AG10803 (cell line): ENCODE results near the gene CENPO.

ENCODE experiments used
- DNase-seq: peaks from one replicate; pipeline ENCODE4 v3.0.0; 2010; ENCODE audit warnings: low read depth
- H3K4me3 ChIP-seq: 2 replicates; pipeline ENCODE4 v1.5.1; 2011; ENCODE audit warnings: mild to moderate bottlenecking, low read length, control low read depth
- CTCF ChIP-seq: conservative IDR thresholded peaks from 2 replicates; pipeline ENCODE4 v1.5.1; 2011; ENCODE audit warnings: mild to moderate bottlenecking, low read length, control low read depth, inconsistent platforms

The CENPO gene

DNA sequence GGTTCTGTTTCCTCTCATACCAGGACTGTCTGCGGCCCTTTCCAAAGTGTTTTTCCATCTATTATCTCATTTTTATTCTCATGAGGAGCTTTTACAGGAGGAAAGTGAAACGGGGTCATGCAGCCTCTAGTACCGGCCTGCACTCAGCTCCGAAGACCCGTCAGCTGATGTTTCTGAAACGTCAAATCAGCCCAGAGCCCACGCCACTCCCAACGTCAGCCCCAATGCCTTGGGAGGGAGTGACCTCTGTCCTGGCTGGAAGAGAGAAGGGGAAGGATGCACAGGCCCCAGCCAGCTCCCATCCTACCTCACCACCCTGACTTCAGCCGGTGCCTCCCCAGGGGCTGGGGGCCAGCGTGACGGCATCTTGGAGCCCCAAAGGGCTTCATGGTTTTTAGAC lies 68.3 kb downstream of the CENPO start:
- TF ChIP-seq CTCF = no peak
- no peak overlapping the region for H3K4me3 ChIP-seq
- no peak for DNase-seq

- no peak overlapping the region for H3K4me3 ChIP-seq
- no peak for DNase-seq
- no peak for TF ChIP-seq CTCF
Measured at GRCh38 chr2:24863641-24864040, 70.4 kb downstream of the CENPO start.

GRCh38 chr2:24866946-24867345 lies 73.7 kb downstream of the CENPO start:
- no peak overlapping the region for H3K4me3 ChIP-seq
- no peak for DNase-seq
- no peak for TF ChIP-seq CTCF

- DNase-seq = no peak
- no peak for TF ChIP-seq CTCF
- no peak overlapping the region for H3K4me3 ChIP-seq
Measured at GRCh38 chr2:24870440-24870839, 77.2 kb downstream of the CENPO start.

GRCh38 chr2:24870891-24871705 lies 77.9 kb downstream of the CENPO start:
- H3K4me3 ChIP-seq = no peak overlapping the region
- no peak for DNase-seq
- TF ChIP-seq CTCF = no peak

- DNase-seq = no peak
- no peak overlapping the region for H3K4me3 ChIP-seq
- no peak for TF ChIP-seq CTCF
Measured at GRCh38 chr2:24871852-24872333, 78.7 kb downstream of the CENPO start.
